ENCODE measurements around the gene CAMK1D. TPM values are rescaled to one million over a fixed set of nuclear protein-coding genes. Genes with fewer than 3 reads are reported as not detected.
A peak's percentile ranks its signal among the peaks of the same experiment; 100 is the strongest.

Gene CAMK1D
- total RNA-seq, 4 donors from 2014 or later = 0.55 to 2.2 (median 1.5) TPM

DNA sequence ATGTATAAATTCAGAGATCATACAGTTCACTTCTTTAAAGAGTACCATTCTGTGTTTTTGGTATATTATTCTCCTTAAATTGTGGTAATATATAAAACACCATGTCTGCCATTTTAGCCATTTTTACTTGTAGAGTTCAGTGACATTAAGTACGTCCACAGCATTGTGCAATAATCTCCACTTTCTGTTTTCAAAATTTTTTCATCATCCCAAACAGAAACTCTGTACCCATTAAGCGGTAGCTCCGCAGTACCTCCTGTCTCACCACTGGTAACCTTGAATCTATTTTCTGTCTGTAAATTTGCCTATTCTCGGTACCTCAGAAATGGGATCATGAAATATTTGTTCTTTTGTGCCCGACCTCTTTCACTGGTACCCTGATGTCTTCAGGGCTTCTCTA, 60.3 kb downstream of the CAMK1D start:
- Histone ChIP-seq H3K36me3 (no peaks in the 10 kb centered on the region), H3K4me3 (no peak overlapping the region), H3K27ac (no peak overlapping the region), H3K9me3 (no peaks in the 10 kb centered on the region), H3K4me1 (no peaks in the 10 kb centered on the region), H3K27me3 (no peaks in the 10 kb centered on the region)
- in situ Hi-C loops (cut with MboI; ENCODE audit: low sequenced_read_pairs in 4 of 4) (no loop called here), intact Hi-C loops (cut with DNase I; ENCODE audit: low total_unique reads) (no loop called here)
- DNase-seq = no peak
- TF ChIP-seq POLR2A (IDR thresholded peaks at IDR 0.05) (no peak), CTCF (IDR thresholded peaks at IDR 0.05 in 4 of 5, conservative IDR thresholded peaks at IDR 0.05 in 1 of 5) (no peak)
- no peak for ATAC-seq

DNA sequence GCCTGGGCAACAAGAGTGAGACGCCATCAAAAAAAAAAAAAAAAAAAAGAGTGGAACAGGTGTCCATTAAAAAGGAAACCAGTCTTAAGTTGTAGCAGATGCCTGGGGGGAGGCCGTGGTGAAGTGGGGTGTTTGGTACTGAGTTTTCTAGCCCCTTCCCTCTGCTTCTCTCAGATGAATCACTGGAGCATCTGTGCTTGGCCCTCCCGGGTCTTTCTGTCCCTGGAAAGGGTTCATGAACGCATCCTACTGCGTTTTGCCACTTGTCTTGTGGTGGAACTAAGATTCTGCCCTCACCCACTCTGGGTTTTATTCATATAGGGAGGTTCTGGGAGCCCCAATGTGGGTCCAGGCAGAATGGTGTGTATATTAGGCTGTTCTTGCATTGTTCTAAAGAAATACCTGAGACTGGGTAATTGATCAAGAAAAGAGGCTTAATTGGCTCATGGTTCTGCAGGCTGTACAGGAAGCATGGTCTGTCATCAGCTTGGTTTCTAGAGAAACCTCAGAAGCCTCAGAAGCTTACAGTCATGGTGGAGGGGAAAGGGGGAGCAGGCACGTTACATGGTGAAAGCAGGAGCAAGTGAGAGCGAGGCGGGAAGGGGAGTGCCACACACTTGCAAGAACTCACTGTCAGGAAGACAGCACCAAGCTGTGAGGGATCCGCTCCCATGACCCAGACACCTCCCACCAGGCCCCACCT, 63.5 kb downstream of the CAMK1D start:
- no peak for DNase-seq
- Histone ChIP-seq H3K27ac (no peak overlapping the region), H3K4me1 (no peaks in the 10 kb centered on the region), H3K4me3 (no peak overlapping the region), H3K27me3 (no peaks in the 10 kb centered on the region), H3K36me3 (no peaks in the 10 kb centered on the region), H3K9me3 (no peaks in the 10 kb centered on the region)
- intact Hi-C loops (cut with DNase I; ENCODE audit: low total_unique reads) = no loop called here
- no peak for ATAC-seq
- in situ Hi-C loops (cut with MboI; ENCODE audit: low sequenced_read_pairs in 4 of 4) = no loop called here
- TF ChIP-seq CTCF (IDR thresholded peaks at IDR 0.05 in 4 of 5, conservative IDR thresholded peaks at IDR 0.05 in 1 of 5) = no peak
- no peak for TF ChIP-seq POLR2A (IDR thresholded peaks at IDR 0.05)

DNA sequence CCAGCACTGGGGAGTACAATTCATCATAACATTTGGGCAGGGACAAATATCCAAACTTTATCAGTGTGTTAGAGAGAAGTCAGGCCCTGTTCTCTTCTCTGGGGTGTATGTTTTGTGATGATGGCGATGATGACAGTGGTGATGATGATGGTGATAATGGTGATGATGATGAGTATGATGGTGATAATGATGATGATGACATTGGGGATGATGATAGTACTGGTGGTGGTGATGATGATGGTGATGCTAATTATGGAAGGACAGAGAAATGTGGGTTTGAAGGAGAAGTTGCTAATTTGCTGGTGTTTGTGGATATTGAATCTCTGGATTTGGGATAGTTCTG, 64.0 kb downstream of the CAMK1D start:
- no peak for TF ChIP-seq CTCF (IDR thresholded peaks at IDR 0.05 in 4 of 5, conservative IDR thresholded peaks at IDR 0.05 in 1 of 5)
- no peak for TF ChIP-seq POLR2A (IDR thresholded peaks at IDR 0.05)
- DNase-seq (no peak), ATAC-seq (no peak)
- H3K36me3 ChIP-seq = no peaks in the 10 kb centered on the region
- H3K27ac ChIP-seq = no peak overlapping the region
- H3K4me1 ChIP-seq = no peaks in the 10 kb centered on the region
- no peaks in the 10 kb centered on the region for H3K27me3 ChIP-seq
- H3K4me3 ChIP-seq = no peak overlapping the region
- no peaks in the 10 kb centered on the region for H3K9me3 ChIP-seq
- in situ Hi-C loops (cut with MboI; ENCODE audit: low sequenced_read_pairs in 4 of 4) (no loop called here), intact Hi-C loops (cut with DNase I; ENCODE audit: low total_unique reads) (no loop called here)

DNA sequence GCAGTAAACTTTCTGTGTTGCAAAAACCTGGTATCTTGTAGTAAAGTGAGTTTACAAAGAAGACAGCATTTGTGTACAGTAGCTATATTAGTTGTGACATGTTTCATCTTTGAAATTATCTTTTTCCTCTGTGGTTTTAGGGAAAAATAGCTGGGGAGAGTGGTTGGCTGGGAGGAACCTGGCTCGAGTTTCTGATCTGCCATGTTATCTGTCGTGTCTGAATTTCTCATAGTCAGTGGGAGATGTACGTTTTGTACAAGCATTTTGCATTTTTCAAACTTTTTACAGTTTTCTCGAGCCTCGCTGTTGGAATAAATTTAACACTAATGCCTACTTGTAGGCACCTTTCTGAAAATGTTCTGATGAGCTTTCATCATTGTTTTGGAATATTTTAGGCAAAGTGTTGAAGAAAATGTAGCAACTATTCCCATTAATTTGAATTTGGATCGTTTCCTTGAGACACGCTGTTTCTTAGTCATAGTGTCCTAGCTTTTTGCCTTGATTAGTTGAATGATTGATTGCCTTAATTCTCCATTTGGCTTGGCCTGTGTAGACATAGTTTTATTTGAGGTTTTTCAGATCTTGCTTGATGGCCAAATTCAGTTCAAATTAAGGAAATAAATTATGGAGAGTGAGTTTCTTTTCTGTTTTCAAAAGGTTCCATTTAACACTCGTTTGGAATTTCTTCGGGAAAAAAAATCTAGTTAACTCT, 65.1 kb downstream of the CAMK1D start:
- peak overlapping the region in 1 of 4 donors; percentile 12 for H3K27ac ChIP-seq
- H3K4me1 ChIP-seq = no peaks in the 10 kb centered on the region
- in situ Hi-C loops (cut with MboI; ENCODE audit: low sequenced_read_pairs in 4 of 4) = no loop called here
- intact Hi-C loops (cut with DNase I; ENCODE audit: low total_unique reads) = no loop called here
- no peaks in the 10 kb centered on the region for H3K9me3 ChIP-seq
- H3K36me3 ChIP-seq = no peaks in the 10 kb centered on the region
- TF ChIP-seq POLR2A (IDR thresholded peaks at IDR 0.05) (no peak), CTCF (IDR thresholded peaks at IDR 0.05 in 4 of 5, conservative IDR thresholded peaks at IDR 0.05 in 1 of 5) (no peak)
- no peak for DNase-seq
- ATAC-seq = peak in 1 of 2 donors; percentile 34
- no peak overlapping the region for H3K4me3 ChIP-seq
- H3K27me3 ChIP-seq = no peaks in the 10 kb centered on the region

All from gastrocnemius medialis (tissue), 4 donors.